CD8-positive, alpha-beta memory T cell (primary cell): Measurements from ENCODE around the gene PSG6. TPM values are rescaled to one million over a fixed set of nuclear protein-coding genes. Genes with fewer than 3 reads are reported as not detected.
"Not testable (repeated sequence)": the region's sequence is repeated elsewhere in the genome, so short reads cannot be mapped to it uniquely, and the experiment has no call there.

Source experiments
- CTCF ChIA-PET: fragments of 350-600 bp; sonication (Branson Sonifier 250); formaldehyde crosslinking; loops from one replicate; lab custom pipeline; 2021; ENCODE audit warnings: antibody characterized with exemption; lab: Charles Lee
- POLR2A ChIA-PET: fragments of 350-600 bp; sonication (Branson Sonifier 250); formaldehyde crosslinking; loops from one replicate; lab custom pipeline; 2021; ENCODE audit warnings: antibody characterized with exemption; lab: Charles Lee
- DNase-seq, 5 donors: peaks; one replicate each; pipeline versions ENCODE4 v3.0.0 to v3.0.0-alpha.2; 2020 to 2022; ENCODE audit warnings: mixed read lengths in 1 of 5
- H3K27ac ChIP-seq: one replicate; pipeline ENCODE4 v1.7.0; 2013; ENCODE audit warnings: low read depth, mild to moderate bottlenecking, low read length, moderate library complexity
- H3K27me3 ChIP-seq: 2 replicates; pipeline ENCODE4 v1.7.0; 2013; ENCODE audit warnings: low read length, mild to moderate bottlenecking; ENCODE audit not compliant: insufficient read depth, poor library complexity, severe bottlenecking
- H3K36me3 ChIP-seq: 2 replicates; pipeline ENCODE4 v1.7.0; 2013; ENCODE audit warnings: mild to moderate bottlenecking, low read length, moderate library complexity; ENCODE audit not compliant: insufficient read depth
- H3K4me1 ChIP-seq: 2 replicates; pipeline ENCODE4 v1.7.0; 2013; ENCODE audit warnings: mild to moderate bottlenecking, low read length, moderate library complexity; ENCODE audit not compliant: insufficient read depth
- H3K4me3 ChIP-seq: 2 replicates; pipeline ENCODE4 v1.7.0; 2013; ENCODE audit warnings: mild to moderate bottlenecking, low read length
- H3K9me3 ChIP-seq: 2 replicates; pipeline ENCODE4 v1.7.0; 2013; ENCODE audit warnings: mild to moderate bottlenecking, low read length
- H3K27ac Mint-ChIP-seq, 8 donors: one replicate each; pipeline ENCODE4 v1.8.0; 2020 to 2021; ENCODE audit warnings: mixed read lengths in 8 of 8, mild to moderate bottlenecking in 6 of 8, inconsistent platforms in 3 of 8, moderate library complexity in 3 of 8
- H3K27me3 Mint-ChIP-seq, 2 donors: one replicate each; pipeline ENCODE4 v1.8.0; 2020 to 2021; ENCODE audit warnings: mixed read lengths in 2 of 2, mild to moderate bottlenecking in 1 of 2, moderate library complexity in 1 of 2
- H3K36me3 Mint-ChIP-seq, 3 donors: one replicate each; pipeline ENCODE4 v1.8.0; 2020 to 2021; ENCODE audit warnings: mixed read lengths in 3 of 3, inconsistent platforms in 1 of 3, mild to moderate bottlenecking in 1 of 3
- H3K4me1 Mint-ChIP-seq, 3 donors: one replicate each; pipeline ENCODE4 v1.8.0; 2020 to 2021; ENCODE audit warnings: mixed read lengths in 3 of 3, inconsistent platforms in 1 of 3, mild to moderate bottlenecking in 1 of 3
- H3K4me3 Mint-ChIP-seq, 7 donors: one replicate each; pipeline ENCODE4 v1.8.0; 2020 to 2021; ENCODE audit warnings: mixed read lengths in 7 of 7, mild to moderate bottlenecking in 6 of 7, moderate library complexity in 4 of 7, inconsistent platforms in 2 of 7
- H3K9me3 Mint-ChIP-seq, 5 donors: one replicate each; pipeline ENCODE4 v1.8.0; 2020 to 2022; ENCODE audit warnings: mixed read lengths in 5 of 5, mild to moderate bottlenecking in 3 of 5, moderate library complexity in 2 of 5, inconsistent platforms in 1 of 5
- polyA plus RNA-seq: library from polyadenylated mRNA; unstranded; fragments of 300-500 nt; fragmentation: Illumina TruSeq; gene quantifications from one replicate; pipeline ENCODE4 v1.2.3, GENCODE V29; 2021
- total RNA-seq, 2 experiments: library from RNA; stranded (reverse); gene quantifications; one replicate each; pipeline ENCODE4 v1.2.3, GENCODE V29; 2021

The PSG6 gene
- total and polyA plus RNA-seq, 3 experiments from 2014 or later = not detected

- H3K9me3 ChIP-seq, POLR2A ChIA-PET, H3K4me1 Mint-ChIP-seq, H3K4me3 ChIP-seq, H3K27ac Mint-ChIP-seq, H3K27me3 ChIP-seq, H3K27ac ChIP-seq, H3K36me3 ChIP-seq, DNase-seq, H3K4me3 Mint-ChIP-seq, CTCF ChIA-PET, H3K36me3 Mint-ChIP-seq, H3K4me1 ChIP-seq: not testable (repeated sequence)
- H3K9me3 Mint-ChIP-seq = peaks cover 0 to 13% (median 8%) of the 10 kb centered on the region in 5 donors
- H3K27me3 Mint-ChIP-seq = peaks cover 19% of the 10 kb centered on the region in 2 donors
Measured at GRCh38 chr19:42899674-42900073, 18.0 kb downstream of the PSG6 start.

GRCh38 chr19:42899110-42899509, 18.6 kb downstream of the PSG6 start:
- H3K27ac ChIP-seq, H3K27me3 ChIP-seq, POLR2A ChIA-PET, H3K27ac Mint-ChIP-seq, H3K4me1 Mint-ChIP-seq, H3K4me1 ChIP-seq, H3K36me3 ChIP-seq, CTCF ChIA-PET, DNase-seq, H3K36me3 Mint-ChIP-seq, H3K9me3 ChIP-seq, H3K4me3 Mint-ChIP-seq, H3K4me3 ChIP-seq: not testable (repeated sequence)
- Mint-ChIP-seq H3K9me3 (peaks cover 0 to 14% (median 8%) of the 10 kb centered on the region in 5 donors), H3K27me3 (peaks cover 19% of the 10 kb centered on the region in 2 donors)

GRCh38 chr19:42898656-42899055, 19.0 kb downstream of the PSG6 start:
- POLR2A ChIA-PET, H3K4me3 ChIP-seq, H3K4me1 Mint-ChIP-seq: not testable (repeated sequence)

GRCh38 chr19:42897729-42898128, 20.0 kb downstream of the PSG6 start:
- H3K36me3 Mint-ChIP-seq, DNase-seq, CTCF ChIA-PET, H3K4me1 Mint-ChIP-seq, POLR2A ChIA-PET, H3K27ac ChIP-seq, H3K4me1 ChIP-seq, H3K36me3 ChIP-seq, H3K9me3 ChIP-seq, H3K4me3 Mint-ChIP-seq, H3K27ac Mint-ChIP-seq, H3K27me3 ChIP-seq, H3K4me3 ChIP-seq: not testable (repeated sequence)
- peaks cover 15 to 21% of the 10 kb centered on the region in 2 donors for H3K27me3 Mint-ChIP-seq
- H3K9me3 Mint-ChIP-seq = peaks cover 1 to 20% (median 13%) of the 10 kb centered on the region in 5 donors

More at GRCh38 chr19:42898656-42899055, 19.0 kb downstream of the PSG6 start:
- H3K27me3 Mint-ChIP-seq = peaks cover 19% of the 10 kb centered on the region in 2 donors
- H3K36me3 Mint-ChIP-seq, H3K27me3 ChIP-seq, H3K27ac ChIP-seq, DNase-seq, H3K4me3 Mint-ChIP-seq, H3K4me1 ChIP-seq, H3K27ac Mint-ChIP-seq, H3K9me3 ChIP-seq, CTCF ChIA-PET, H3K36me3 ChIP-seq: not testable (repeated sequence)
- H3K9me3 Mint-ChIP-seq = peaks cover 0 to 14% (median 8%) of the 10 kb centered on the region in 5 donors

GRCh38 chr19:42890446-42890845, 27.2 kb downstream of the PSG6 start:
- H3K27ac Mint-ChIP-seq, H3K9me3 ChIP-seq, CTCF ChIA-PET, POLR2A ChIA-PET, H3K27me3 ChIP-seq, H3K36me3 Mint-ChIP-seq, H3K4me3 ChIP-seq, H3K27ac ChIP-seq, H3K4me3 Mint-ChIP-seq, DNase-seq, H3K4me1 Mint-ChIP-seq, H3K4me1 ChIP-seq, H3K36me3 ChIP-seq: not testable (repeated sequence)
- Mint-ChIP-seq H3K9me3 (peaks cover 7 to 26% (median 15%) of the 10 kb centered on the region in 5 donors), H3K27me3 (peaks cover 14 to 17% of the 10 kb centered on the region in 2 donors)

- H3K36me3 Mint-ChIP-seq, DNase-seq, POLR2A ChIA-PET, H3K36me3 ChIP-seq, H3K4me1 ChIP-seq, H3K27ac Mint-ChIP-seq, H3K27me3 ChIP-seq, H3K4me1 Mint-ChIP-seq, H3K27ac ChIP-seq, H3K4me3 Mint-ChIP-seq, H3K4me3 ChIP-seq, H3K9me3 ChIP-seq, CTCF ChIA-PET: not testable (repeated sequence)
- peaks cover 7 to 22% (median 10%) of the 10 kb centered on the region in 5 donors for H3K9me3 Mint-ChIP-seq
- peaks cover 22 to 30% of the 10 kb centered on the region in 2 donors for H3K27me3 Mint-ChIP-seq
Measured at GRCh38 chr19:42887876-42888445, 29.7 kb downstream of the PSG6 start.

- H3K27ac ChIP-seq, DNase-seq, H3K27me3 ChIP-seq, H3K9me3 Mint-ChIP-seq, H3K4me3 Mint-ChIP-seq, H3K9me3 ChIP-seq, CTCF ChIA-PET, H3K4me1 ChIP-seq, H3K36me3 Mint-ChIP-seq, H3K27ac Mint-ChIP-seq, POLR2A ChIA-PET, H3K36me3 ChIP-seq, H3K4me3 ChIP-seq, H3K4me1 Mint-ChIP-seq: not testable (repeated sequence)
- H3K27me3 Mint-ChIP-seq = peaks cover 21 to 38% of the 10 kb centered on the region in 2 donors
Measured at GRCh38 chr19:42882730-42883129, 35.0 kb downstream of the PSG6 start.

- H3K36me3 Mint-ChIP-seq, CTCF ChIA-PET, H3K27ac ChIP-seq, H3K4me3 Mint-ChIP-seq, H3K4me1 Mint-ChIP-seq, POLR2A ChIA-PET, H3K4me3 ChIP-seq, H3K9me3 Mint-ChIP-seq, DNase-seq, H3K4me1 ChIP-seq, H3K9me3 ChIP-seq, H3K36me3 ChIP-seq, H3K27me3 ChIP-seq: not testable (repeated sequence)
- peak overlapping the region in 1 of 8 donors; percentile 20 for H3K27ac Mint-ChIP-seq
- peaks cover 17 to 33% of the 10 kb centered on the region in 2 donors for H3K27me3 Mint-ChIP-seq
Measured at GRCh38 chr19:42882010-42882409, 35.7 kb downstream of the PSG6 start.
